CD4-positive, alpha-beta T cell (primary cell): ENCODE measurements around the gene TMEM176A. TPM values are rescaled to one million over a fixed set of nuclear protein-coding genes. Genes with fewer than 3 reads are reported as not detected.

Source experiments
- ATAC-seq: fragments of 200-7000 bp; cut with Tn5 transposase; one replicate; pipeline ENCODE4 v1.10.0; 2022; ENCODE audit warnings: mild to moderate bottlenecking; ENCODE audit not compliant: poor library complexity
- CTCF ChIA-PET: fragments of 350-600 bp; sonication (Branson Sonifier 250); formaldehyde crosslinking; loops from one replicate; lab custom pipeline; 2021; ENCODE audit warnings: antibody characterized with exemption, inconsistent platforms; lab: Charles Lee
- POLR2A ChIA-PET: fragments of 350-600 bp; sonication (Branson Sonifier 250); formaldehyde crosslinking; loops from one replicate; lab custom pipeline; 2021; ENCODE audit warnings: antibody characterized with exemption, inconsistent platforms; lab: Charles Lee
- DNase-seq, 14 experiments: peaks; one replicate each; pipeline ENCODE4 v3.0.0-alpha.2; 2013 to 2020; ENCODE audit warnings: mixed read lengths in 2 of 14
- H3K27ac ChIP-seq, 2 donors: one replicate each; pipeline versions ENCODE4 v1.5.1 to v1.7.0; 2013; ENCODE audit warnings: low read length in 2 of 2, low read depth in 1 of 2, mild to moderate bottlenecking in 1 of 2
- H3K27me3 ChIP-seq, 2 experiments: 1 replicate in 1 of 2; 2 replicates in 1 of 2; pipeline versions ENCODE4 v1.6.1 to v1.7.0; 2013; ENCODE audit warnings: low read length in 2 of 2, control low read depth in 1 of 2, mild to moderate bottlenecking in 1 of 2, moderate library complexity in 1 of 2; ENCODE audit not compliant: insufficient read depth in 2 of 2, control insufficient read depth in 1 of 2
- H3K36me3 ChIP-seq: one replicate; pipeline ENCODE4 v1.6.1; 2013; ENCODE audit warnings: low read length, control low read depth; ENCODE audit not compliant: insufficient read depth
- H3K4me1 ChIP-seq: one replicate; pipeline ENCODE4 v1.6.1; 2013; ENCODE audit warnings: low read length, control low read depth; ENCODE audit not compliant: insufficient read depth
- H3K4me3 ChIP-seq: one replicate; pipeline ENCODE4 v1.5.1; 2013; ENCODE audit warnings: mild to moderate bottlenecking, low read length, moderate library complexity
- H3K9me3 ChIP-seq, 2 experiments: 1 replicate in 1 of 2; 2 replicates in 1 of 2; pipeline versions ENCODE4 v1.6.1 to v1.7.0; 2013; ENCODE audit warnings: low read length in 2 of 2, mild to moderate bottlenecking in 2 of 2, control low read depth in 1 of 2, moderate library complexity in 1 of 2; ENCODE audit not compliant: control insufficient read depth in 1 of 2, insufficient read depth in 1 of 2
- H3K27ac Mint-ChIP-seq: one replicate; pipeline ENCODE4 v1.8.0; 2020; ENCODE audit warnings: mixed read lengths
- H3K27me3 Mint-ChIP-seq: one replicate; pipeline ENCODE4 v1.8.0; 2021; ENCODE audit warnings: mixed read lengths
- H3K36me3 Mint-ChIP-seq: one replicate; pipeline ENCODE4 v1.8.0; 2021; ENCODE audit warnings: low read depth, mixed read lengths
- H3K4me1 Mint-ChIP-seq: one replicate; pipeline ENCODE4 v1.8.0; 2021; ENCODE audit warnings: low read depth, mixed read lengths
- H3K4me3 Mint-ChIP-seq: one replicate; pipeline ENCODE4 v1.8.0; 2020; ENCODE audit warnings: mild to moderate bottlenecking, mixed read lengths
- H3K9me3 Mint-ChIP-seq: one replicate; pipeline ENCODE4 v1.8.0; 2020; ENCODE audit warnings: mixed read lengths
- intact Hi-C, 2 experiments: fragments of 100-400 bp; cut with DNase I in 1 of 2; cut with micrococcal nuclease in 1 of 2; formaldehyde crosslinking; loops; one replicate each; pipeline versions ENCODE4 v1.15.1 to v1.9.0; 2023 to 2025; cut with DNase I, micrococcal nuclease
- total RNA-seq, 174 experiments: library from RNA in 2 of 174; stranded (reverse) in 2 of 174; gene quantifications; one replicate each; pipeline ENCODE4 v1.2.3 and lab custom pipeline; 2021 to 2026
- TF ChIP-seq, protein P1 (sequence below): fragments of 200-600 bp; IDR thresholded peaks from one replicate; pipeline ENCODE4 v1.8.0; 2022; ENCODE audit warnings: antibody characterized with exemption, mild to moderate bottlenecking

Gene TMEM176A
- total RNA-seq, 2 experiments from 2014 or later = not detected

DNA sequence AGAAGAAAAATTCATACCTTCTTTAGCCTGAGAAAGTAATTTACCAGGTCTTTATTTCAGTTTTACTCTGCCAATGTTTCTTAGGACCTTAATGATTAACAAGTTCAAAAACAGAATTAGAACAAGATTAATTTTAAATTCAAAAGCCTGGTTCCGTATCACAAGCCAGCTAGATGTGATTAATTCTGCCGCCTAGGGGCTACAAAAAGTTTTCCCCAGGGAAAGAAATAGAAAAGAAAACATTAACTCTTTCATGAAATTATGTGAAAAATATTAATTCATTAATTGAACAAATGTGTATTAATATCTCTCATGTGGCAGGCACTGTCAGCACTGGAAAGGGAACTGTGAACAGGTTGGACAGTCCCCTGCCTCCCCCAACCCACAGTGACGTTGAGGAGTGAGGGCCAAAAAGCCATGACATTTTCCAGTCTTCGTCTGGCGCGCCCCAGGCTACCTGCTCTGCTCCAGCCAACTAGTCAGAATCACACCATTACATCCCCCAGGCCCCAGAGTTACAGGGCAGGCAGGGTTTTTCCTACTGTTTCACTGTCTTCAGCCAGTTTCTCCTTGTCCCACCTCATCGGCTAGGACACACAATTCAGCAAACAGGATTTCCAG, 20.1 kb downstream of the TMEM176A start:
- peaks cover 27% of the 10 kb centered on the region for H3K27me3 Mint-ChIP-seq

DNA sequence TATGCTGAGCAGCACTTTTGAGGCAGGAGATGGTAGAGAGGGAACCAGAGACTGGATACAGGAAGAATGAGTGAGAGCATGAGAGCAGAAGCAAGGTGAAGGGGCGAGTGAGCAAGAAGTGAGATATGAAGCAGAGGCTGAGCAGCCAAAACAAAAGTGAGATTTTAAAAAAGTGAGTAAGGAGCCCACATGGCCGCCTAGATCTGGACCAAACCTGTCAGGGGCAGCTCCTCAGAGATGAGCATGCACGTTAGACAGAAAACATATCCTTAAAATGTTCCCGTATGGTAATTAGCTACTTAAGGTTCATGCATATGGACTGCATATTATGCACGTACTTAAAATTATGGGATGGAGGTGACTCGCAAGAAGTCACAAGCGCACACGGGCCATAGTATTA, 22.5 kb downstream of the TMEM176A start:
- Histone ChIP-seq H3K9me3 (peaks cover 4 to 13% of the 10 kb centered on the region in 2 experiments), H3K36me3 (no peaks in the 10 kb centered on the region), H3K27ac (no peak overlapping the region), H3K4me3 (no peak overlapping the region), H3K4me1 (no peaks in the 10 kb centered on the region), H3K27me3 (no peaks in the 10 kb centered on the region)
- Mint-ChIP-seq H3K27me3 (peaks cover 15% of the 10 kb centered on the region), H3K9me3 (no peaks in the 10 kb centered on the region), H3K36me3 (no peaks in the 10 kb centered on the region), H3K4me1 (no peaks in the 10 kb centered on the region), H3K27ac (no peak overlapping the region), H3K4me3 (no peak overlapping the region)
- POLR2A ChIA-PET = no interaction called here
- TF ChIP-seq, protein P1, sequence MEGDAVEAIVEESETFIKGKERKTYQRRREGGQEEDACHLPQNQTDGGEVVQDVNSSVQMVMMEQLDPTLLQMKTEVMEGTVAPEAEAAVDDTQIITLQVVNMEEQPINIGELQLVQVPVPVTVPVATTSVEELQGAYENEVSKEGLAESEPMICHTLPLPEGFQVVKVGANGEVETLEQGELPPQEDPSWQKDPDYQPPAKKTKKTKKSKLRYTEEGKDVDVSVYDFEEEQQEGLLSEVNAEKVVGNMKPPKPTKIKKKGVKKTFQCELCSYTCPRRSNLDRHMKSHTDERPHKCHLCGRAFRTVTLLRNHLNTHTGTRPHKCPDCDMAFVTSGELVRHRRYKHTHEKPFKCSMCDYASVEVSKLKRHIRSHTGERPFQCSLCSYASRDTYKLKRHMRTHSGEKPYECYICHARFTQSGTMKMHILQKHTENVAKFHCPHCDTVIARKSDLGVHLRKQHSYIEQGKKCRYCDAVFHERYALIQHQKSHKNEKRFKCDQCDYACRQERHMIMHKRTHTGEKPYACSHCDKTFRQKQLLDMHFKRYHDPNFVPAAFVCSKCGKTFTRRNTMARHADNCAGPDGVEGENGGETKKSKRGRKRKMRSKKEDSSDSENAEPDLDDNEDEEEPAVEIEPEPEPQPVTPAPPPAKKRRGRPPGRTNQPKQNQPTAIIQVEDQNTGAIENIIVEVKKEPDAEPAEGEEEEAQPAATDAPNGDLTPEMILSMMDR = no peak
- DNase-seq = no peak
- intact Hi-C loops = no loop called here
- ATAC-seq = no peak
- CTCF ChIA-PET = no interaction called here

More for the DNA sequence above, 20.1 kb downstream of the TMEM176A start:
- Mint-ChIP-seq H3K36me3 (no peaks in the 10 kb centered on the region), H3K4me1 (no peaks in the 10 kb centered on the region), H3K9me3 (peaks cover 4% of the 10 kb centered on the region), H3K4me3 (no peak overlapping the region), H3K27ac (no peak overlapping the region)
- CTCF ChIA-PET = no interaction called here
- ATAC-seq = no peak
- H3K36me3 ChIP-seq = no peaks in the 10 kb centered on the region
- DNase-seq = no peak
- intact Hi-C loops = no loop called here
- POLR2A ChIA-PET = no interaction called here
- no peaks in the 10 kb centered on the region for H3K4me1 ChIP-seq
- TF ChIP-seq, protein P1 = no peak
- H3K9me3 ChIP-seq = peaks cover 16 to 17% of the 10 kb centered on the region in 2 experiments
- no peak overlapping the region for H3K27ac ChIP-seq
- no peaks in the 10 kb centered on the region for H3K27me3 ChIP-seq
- H3K4me3 ChIP-seq = no peak overlapping the region

DNA sequence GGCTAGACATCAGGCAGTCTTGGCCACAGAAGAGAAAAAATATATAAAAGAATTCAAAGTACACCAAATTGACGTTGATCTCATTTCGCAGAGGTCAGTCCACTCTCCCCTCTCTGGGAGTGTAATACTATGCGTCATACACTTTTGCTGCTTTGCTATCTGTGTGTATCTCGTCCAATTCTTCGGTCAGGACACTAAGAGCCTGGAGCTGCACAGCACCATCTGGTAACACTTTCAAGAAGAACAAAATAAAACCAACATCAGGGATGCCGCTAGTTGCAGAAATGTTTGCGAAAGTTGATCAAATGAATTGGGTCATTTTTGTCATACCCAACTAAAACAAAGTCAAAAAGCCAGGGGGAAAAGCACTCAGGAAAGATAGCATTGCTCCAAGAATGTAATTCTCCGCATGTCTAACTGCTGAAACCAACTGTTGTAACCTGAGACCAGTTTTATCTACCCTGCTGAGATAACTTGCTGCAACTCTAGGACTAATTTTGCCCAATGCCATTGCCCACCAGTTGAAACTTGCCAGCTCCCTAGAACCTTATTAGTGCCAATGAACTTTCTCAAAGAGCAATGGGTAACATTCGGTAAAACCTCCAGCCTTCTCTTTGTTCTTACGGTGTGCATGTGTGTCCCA, 23.0 kb downstream of the TMEM176A start:
- Histone ChIP-seq H3K36me3 (no peaks in the 10 kb centered on the region), H3K4me1 (no peaks in the 10 kb centered on the region), H3K27me3 (peaks cover 0 to under 1% of the 10 kb centered on the region in 2 experiments), H3K4me3 (no peak overlapping the region), H3K27ac (no peak overlapping the region), H3K9me3 (peaks cover 4 to 13% of the 10 kb centered on the region in 2 experiments)
- ATAC-seq (no peak), DNase-seq (no peak)
- CTCF ChIA-PET = no interaction called here
- POLR2A ChIA-PET = no interaction called here
- H3K4me3 Mint-ChIP-seq = no peak overlapping the region
- TF ChIP-seq, protein P1 = no peak
- H3K27ac Mint-ChIP-seq = no peak overlapping the region
- no peaks in the 10 kb centered on the region for H3K4me1 Mint-ChIP-seq
- H3K9me3 Mint-ChIP-seq = no peaks in the 10 kb centered on the region
- H3K36me3 Mint-ChIP-seq = no peaks in the 10 kb centered on the region
- intact Hi-C loops = no loop called here
- H3K27me3 Mint-ChIP-seq = peaks cover 19% of the 10 kb centered on the region
